Bronchial epithelial cell (primary cell): ENCODE measurements around the gene MAEA. TPM values are rescaled to one million over a fixed set of nuclear protein-coding genes. Genes with fewer than 3 reads are reported as not detected.

Source experiments
- DNase-seq: peaks from one replicate; pipeline ENCODE4 v3.0.0-alpha.2; 2010; ENCODE audit warnings: low read depth
- FAIRE-seq: peaks from 2 replicates; lab custom pipeline; 2011; peaks lifted over from hg19 to GRCh38; lab: Jason Lieb, UNC
- H3K27me3 ChIP-seq: 2 replicates; pipeline ENCODE4 v1.5.1; 2011; ENCODE audit warnings: low read length; ENCODE audit not compliant: control insufficient read depth, insufficient read depth
- H3K36me3 ChIP-seq: 2 replicates; pipeline ENCODE4 v1.5.1; 2011; ENCODE audit warnings: low read length; ENCODE audit not compliant: control insufficient read depth, insufficient read depth
- H3K4me3 ChIP-seq: 2 replicates; pipeline ENCODE4 v1.5.1; 2011; ENCODE audit warnings: mild to moderate bottlenecking, low read depth, low read length, control low read depth
- CTCF ChIP-seq: IDR thresholded peaks from 2 replicates; pipeline ENCODE4 v1.5.1; 2011; ENCODE audit warnings: mild to moderate bottlenecking, moderate library complexity, low read length, control low read depth, inconsistent platforms; ENCODE audit not compliant: insufficient read depth, severe bottlenecking
- total RNA-seq: library from RNA; depleted of rRNA; stranded (reverse); fragments of >200 nt; gene quantifications from 2 replicates; pipeline ENCODE4 v1.2.1, GENCODE V29; 2014

The MAEA gene
- total RNA-seq, 1 donor from 2014 or later = 46.1 TPM

- Histone ChIP-seq H3K27me3 (no peaks in the 10 kb centered on the region), H3K36me3 (peaks cover 1% of the 10 kb centered on the region), H3K4me3 (no peak overlapping the region)
- no peak for DNase-seq
- TF ChIP-seq CTCF = no peak
- FAIRE-seq = no peak
Observed at GRCh38 chr4:1381181-1381621, 91.5 kb downstream of the MAEA start.

DNA sequence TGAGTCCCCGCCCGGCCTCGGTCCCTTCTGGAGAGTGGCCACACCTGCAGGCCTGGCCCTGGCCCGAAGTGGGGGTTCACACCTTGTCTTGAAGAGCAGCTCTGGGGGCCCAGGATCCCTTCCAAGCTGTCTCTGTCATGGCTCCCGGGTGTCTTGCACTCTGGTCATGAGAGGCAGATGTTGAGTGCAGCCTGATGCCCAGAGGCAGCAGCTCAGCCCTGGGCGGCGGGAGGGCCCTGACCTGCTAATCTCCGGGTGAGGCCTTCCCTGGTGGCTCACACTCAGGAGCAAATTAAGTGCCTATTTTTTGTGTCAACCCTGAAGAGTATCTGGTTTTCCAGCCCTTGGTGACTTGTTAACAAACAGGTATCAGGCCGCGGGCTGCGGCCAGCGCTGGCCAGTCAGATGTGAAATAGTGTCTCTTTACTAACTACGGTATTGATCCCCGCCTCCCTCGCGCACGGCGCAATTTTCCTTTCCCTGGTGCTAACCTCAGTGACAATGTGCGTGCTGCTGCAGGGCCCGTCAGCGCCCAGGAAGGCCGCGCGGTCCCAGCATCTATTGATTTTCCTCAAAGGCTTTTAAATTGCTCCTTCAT is 92.4 kb downstream of the MAEA start:
- no peak for FAIRE-seq

DNA sequence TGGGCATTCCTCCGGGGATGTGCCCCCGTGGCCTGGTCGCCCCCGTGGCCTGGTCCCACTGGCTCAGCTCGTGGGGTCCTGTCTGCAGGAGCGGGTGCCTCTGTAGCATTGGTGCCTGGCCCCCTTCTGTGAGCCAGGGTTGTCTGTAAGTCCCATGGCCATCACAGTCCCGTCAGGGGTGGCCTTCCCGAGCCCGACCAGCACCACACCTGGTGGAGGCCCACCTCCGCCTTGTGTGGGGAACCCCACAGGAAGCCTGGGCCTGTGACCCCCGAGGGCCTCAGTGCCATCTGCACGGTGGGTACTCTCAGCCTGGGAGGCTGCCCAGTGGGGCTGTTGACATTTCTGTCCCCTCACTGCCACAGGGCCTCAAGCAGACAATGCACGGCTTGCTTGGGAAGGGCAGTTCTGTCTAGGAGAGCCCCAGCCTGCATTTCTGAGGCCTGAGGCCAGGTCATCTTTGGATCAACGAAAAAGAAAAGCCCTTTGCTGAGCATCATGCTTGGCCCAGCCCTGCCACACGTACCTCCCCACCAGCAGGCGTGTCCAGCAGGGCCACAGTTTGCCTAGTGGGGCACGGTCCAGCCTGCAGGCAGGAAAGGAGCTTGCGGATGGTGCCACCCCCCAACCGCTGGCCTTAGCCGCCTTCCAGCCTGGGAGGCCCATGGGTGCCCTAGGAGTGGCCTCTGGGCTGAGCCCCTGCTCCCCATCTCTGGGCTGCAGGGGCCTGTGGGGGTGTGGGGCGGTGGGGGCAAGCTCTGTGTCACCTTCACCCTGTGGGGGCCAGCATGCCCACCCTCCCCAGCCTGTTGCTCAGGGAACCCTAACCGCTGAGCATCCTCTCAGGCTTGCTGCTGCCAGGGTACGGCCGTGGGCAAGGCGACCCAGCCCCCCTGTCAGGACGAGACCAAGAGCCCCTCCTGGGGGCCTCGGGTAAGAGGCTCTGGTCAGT is 93.4 kb downstream of the MAEA start:
- DNase-seq (no peak), FAIRE-seq (no peak)
- TF ChIP-seq CTCF = no peak
- Histone ChIP-seq H3K36me3 (peaks cover 1% of the 10 kb centered on the region), H3K27me3 (no peaks in the 10 kb centered on the region), H3K4me3 (no peak overlapping the region)

More for the DNA sequence above, 92.4 kb downstream of the MAEA start:
- no peak for DNase-seq
- Histone ChIP-seq H3K27me3 (no peaks in the 10 kb centered on the region), H3K4me3 (no peak overlapping the region), H3K36me3 (peaks cover 1% of the 10 kb centered on the region)
- no peak for TF ChIP-seq CTCF

DNA sequence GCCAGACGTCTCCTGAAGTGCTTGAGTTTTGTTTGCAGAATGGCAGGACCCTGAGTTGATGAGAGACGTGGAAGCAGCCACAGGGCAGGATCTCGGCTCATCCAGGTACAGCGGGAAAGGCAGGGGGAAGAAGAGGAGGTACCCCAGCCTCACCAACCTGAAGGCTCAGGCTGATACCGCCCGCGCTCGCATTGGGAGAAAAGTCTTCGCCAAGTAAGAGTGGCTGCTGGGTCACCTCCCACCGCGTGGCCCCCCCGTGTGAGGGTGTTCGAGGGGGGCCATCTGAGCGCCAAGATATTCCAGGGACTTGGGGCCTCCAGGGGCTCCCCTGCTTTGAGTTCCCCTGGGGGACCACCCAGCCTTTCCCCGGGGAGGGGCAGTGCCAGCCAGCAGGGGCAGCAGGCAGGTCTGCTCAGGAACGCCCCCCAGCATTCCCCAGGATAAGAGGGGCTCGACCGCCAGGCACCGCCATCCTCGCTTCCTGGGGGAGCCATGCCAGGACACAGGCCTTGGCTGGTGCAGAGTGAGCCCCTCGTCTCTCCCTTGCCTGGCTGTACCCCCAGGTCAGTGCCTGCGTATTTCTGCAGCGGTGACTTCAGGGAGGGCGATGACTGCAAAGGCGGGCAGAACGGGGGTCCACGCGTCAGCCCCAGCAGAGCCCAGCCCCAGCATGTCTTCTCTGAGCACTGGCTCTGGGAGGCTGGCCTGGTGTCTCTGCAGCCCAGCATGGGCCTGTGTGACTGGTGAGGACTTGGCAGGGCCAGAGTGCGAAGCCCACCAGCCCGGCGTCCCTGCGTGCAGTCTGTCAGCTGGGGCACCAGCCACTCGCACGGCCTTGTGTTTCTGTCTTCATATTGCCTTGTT is 94.3 kb downstream of the MAEA start:
- DNase-seq (no peak), FAIRE-seq (no peak)
- no peak for TF ChIP-seq CTCF
- H3K36me3 ChIP-seq = peaks cover 1% of the 10 kb centered on the region
- H3K4me3 ChIP-seq = no peak overlapping the region
- no peaks in the 10 kb centered on the region for H3K27me3 ChIP-seq

- TF ChIP-seq CTCF = no peak
- no peak overlapping the region for H3K4me3 ChIP-seq
- FAIRE-seq = no peak
- no peaks in the 10 kb centered on the region for H3K27me3 ChIP-seq
- no peak for DNase-seq
- H3K36me3 ChIP-seq = peaks cover 3% of the 10 kb centered on the region
Observed at GRCh38 chr4:1384675-1385372, 95.1 kb downstream of the MAEA start.
